K562 (cell line): Measurements from ENCODE around the gene NDOR1. TPM values are rescaled to one million over a fixed set of nuclear protein-coding genes. Genes with fewer than 3 reads are reported as not detected.

Experiments
- ATAC-seq: fragments of 200-7000 bp; cut with Tn5 transposase; 3 replicates; pipeline ENCODE4 v1.9.1; 2020; ENCODE audit warnings: moderate library complexity
- BruUV-seq: library from RNA; stranded (reverse); fragments of 400-500 nt; replicated peaks from 2 replicates; lab custom pipeline; 2021; lab: Mats Ljungman, UMichigan
- CTCF ChIA-PET: fragments of 300-600 bp; formaldehyde crosslinking; extraction: SDS; loops from one replicate; lab custom pipeline; 2021; ENCODE audit warnings: low intra/inter-chr PET ratio; lab: Yijun Ruan, JAX
- POLR2A ChIA-PET: fragments of 300-600, 350-650 bp; sonication (Branson Sonifier 250); formaldehyde crosslinking; extraction: SDS; loops from one replicate; lab custom pipeline; 2021; ENCODE audit warnings: antibody characterized with exemption, inconsistent platforms; lab: Yijun Ruan, JAX
- DNase-seq, 4 experiments: peaks; one replicate each; pipeline versions ENCODE4 v3.0.0 to v3.0.0-alpha.2; 2011 to 2018; ENCODE audit warnings: low spot score in 3 of 4, mixed read lengths in 3 of 4; ENCODE audit errors: extremely low read depth in 1 of 4
- FAIRE-seq: peaks from 2 replicates; lab custom pipeline; 2011; peaks lifted over from hg19 to GRCh38; lab: Jason Lieb, UNC
- H2AFZ ChIP-seq: 2 replicates; pipeline ENCODE4 v1.6.0; 2011; ENCODE audit warnings: low read depth, low read length, control low read depth, inconsistent platforms
- H3K27ac ChIP-seq: fragments of 200-600 bp; 3 replicates; pipeline ENCODE4 v1.8.0; 2011; ENCODE audit warnings: low read depth, mild to moderate bottlenecking, control low read depth, inconsistent platforms, low read length, moderate library complexity, mixed read lengths; ENCODE audit errors: extremely low read depth
- H3K27me3 ChIP-seq, 2 experiments: fragments of 300-600 bp in 1 of 2; 2 replicates in 1 of 2; 3 replicates in 1 of 2; pipeline versions ENCODE4 v1.6.0 to v1.8.0; 2011; ENCODE audit warnings: inconsistent platforms in 2 of 2, low read length in 2 of 2, mild to moderate bottlenecking in 1 of 2, mixed read lengths in 1 of 2, moderate library complexity in 1 of 2; ENCODE audit not compliant: control insufficient read depth in 2 of 2, insufficient read depth in 2 of 2
- H3K36me3 ChIP-seq: fragments of 300-600 bp; 3 replicates; pipeline ENCODE4 v1.8.0; 2011; ENCODE audit warnings: mild to moderate bottlenecking, low read length, inconsistent platforms; ENCODE audit not compliant: control insufficient read depth, insufficient read depth
- H3K4me1 ChIP-seq, 2 experiments: fragments of 200-600 bp in 1 of 2; replicated peaks in 1 of 2; 2 replicates in 1 of 2; 3 replicates in 1 of 2; pipeline versions ENCODE4 v1.5.1 to v1.8.0; 2011; ENCODE audit warnings: inconsistent platforms in 2 of 2, low read length in 2 of 2, mild to moderate bottlenecking in 1 of 2, mixed read lengths in 1 of 2, moderate library complexity in 1 of 2; ENCODE audit not compliant: control insufficient read depth in 2 of 2, insufficient read depth in 2 of 2
- H3K4me2 ChIP-seq: 2 replicates; pipeline ENCODE4 v1.6.1; 2011; ENCODE audit warnings: low read length, control low read depth, inconsistent platforms, mixed read lengths; ENCODE audit not compliant: insufficient read depth
- H3K4me3 ChIP-seq: fragments of 200-600 bp; sonication (generic), shearing (Covaris generic); 2 replicates; pipeline ENCODE4 v1.5.1; 2016; ENCODE audit warnings: control low read depth, inconsistent platforms
- H3K79me2 ChIP-seq: fragments of 200-600 bp; 3 replicates; pipeline ENCODE4 v1.8.0; 2011; ENCODE audit warnings: low read length, inconsistent platforms; ENCODE audit not compliant: control insufficient read depth, insufficient read depth
- H3K9ac ChIP-seq, 2 experiments: 2 replicates each; pipeline versions ENCODE4 v1.6.0 to v1.6.1; 2011; ENCODE audit warnings: low read depth in 2 of 2, low read length in 2 of 2, control low read depth in 1 of 2, inconsistent platforms in 1 of 2, mild to moderate bottlenecking in 1 of 2, mixed read lengths in 1 of 2; ENCODE audit not compliant: insufficient read depth in 1 of 2
- H3K9me1 ChIP-seq: one replicate; pipeline ENCODE4 v1.6.0; 2011; ENCODE audit warnings: inconsistent platforms, mild to moderate bottlenecking, low read length, moderate library complexity; ENCODE audit not compliant: control insufficient read depth, insufficient read depth
- H3K9me3 ChIP-seq: replicated peaks from 2 replicates; pipeline ENCODE4 v1.5.1; 2011; ENCODE audit warnings: low read depth, low read length, inconsistent platforms; ENCODE audit not compliant: control insufficient read depth, insufficient read depth
- H4K20me1 ChIP-seq: replicated peaks from 2 replicates; pipeline ENCODE4 v1.6.1; 2011; ENCODE audit warnings: low read length, inconsistent platforms, mixed read lengths; ENCODE audit not compliant: control insufficient read depth, insufficient read depth
- CBX5 ChIP-seq: IDR thresholded peaks from 2 replicates; pipeline ENCODE4 v1.6.1; 2014; ENCODE audit warnings: low read depth, borderline replicate concordance
- PKNOX1 ChIP-seq: fragments of 450-650 bp; IDR thresholded peaks from 2 replicates; pipeline ENCODE4 v1.6.1; 2016
- POLR2G ChIP-seq: fragments of 200-400 bp; formaldehyde crosslinking; IDR thresholded peaks from 2 replicates; pipeline ENCODE4 v1.6.1; 2017; ENCODE audit warnings: low read depth, mild to moderate bottlenecking, antibody characterized with exemption, low read length, moderate library complexity
- RBFOX2 ChIP-seq: fragments of 200-400 bp; formaldehyde crosslinking; IDR thresholded peaks from 2 replicates; pipeline ENCODE4 v1.6.1; 2017; ENCODE audit warnings: low read depth, mild to moderate bottlenecking, low read length, moderate library complexity
- XRCC5 ChIP-seq: fragments of 200-400 bp; formaldehyde crosslinking; IDR thresholded peaks from 2 replicates; pipeline ENCODE4 v1.6.1; 2017; ENCODE audit warnings: low read depth, mild to moderate bottlenecking, low read length
- ZBTB7A ChIP-seq: IDR thresholded peaks from 2 replicates; pipeline ENCODE4 v1.6.1; 2011; ENCODE audit warnings: low read depth, mild to moderate bottlenecking, low read length, moderate library complexity, borderline replicate concordance; ENCODE audit not compliant: control insufficient read depth
- WGBS: fragments of 100-300 bp; shearing (Covaris generic); methylation state at CpG from one replicate; pipeline ENCODE4 v1.1.6; 2016; ENCODE audit warnings: low coverage, mixed read lengths; ENCODE audit not compliant: insufficient coverage; ENCODE audit errors: missing lambda C conversion rate; 5-methylcytosine and 5-hydroxymethylcytosine counted together
- in situ Hi-C: fragments of 300-500 bp; cut with MboI; formaldehyde crosslinking; loops from 4 replicates; pipeline ENCODE4 v1.15.0; 2018; ENCODE audit warnings: inconsistent platforms, mixed read lengths
- intact Hi-C: fragments of 100-400 bp; cut with micrococcal nuclease; formaldehyde crosslinking; loops from 2 replicates; pipeline ENCODE4 v1.14.2; 2022
- polyA plus RNA-seq, 8 experiments: library from polyadenylated mRNA; depleted of rRNA in 4 of 8; stranded (reverse) in 5 of 8; unstranded in 3 of 8; fragments of >200 nt; fragmentation: Nextera tagmentation in 2 of 8; fragmentation: Illumina TruSeq in 1 of 8; extraction: Ambion mirVana in 2 of 8; extraction: Trizol in 1 of 8; gene quantifications; 2 replicates each; pipeline versions ENCODE4 v1.2.1 to v1.2.3, GENCODE V29; 2011 to 2014; ENCODE audit warnings: inconsistent platforms in 1 of 8, missing spikeins in 1 of 8
- total RNA-seq, 7 experiments: library from RNA; depleted of rRNA in 6 of 7; stranded (reverse); fragments of >200 nt in 6 of 7; fragmentation: Illumina TruSeq in 2 of 7; extraction: Trizol in 2 of 7; gene quantifications; 2 replicates each; pipeline versions ENCODE4 v1.2.1 to v1.2.3, GENCODE V29; 2011 to 2021; ENCODE audit warnings: low replicate concordance in 1 of 7

NDOR1 gene
- total and polyA plus RNA-seq, 9 of the 15 experiments (the other 6 are each of a cell fraction or from before 2014, with no cell fraction given) = 0.06 to 36.9 (median 6.9) TPM

DNA sequence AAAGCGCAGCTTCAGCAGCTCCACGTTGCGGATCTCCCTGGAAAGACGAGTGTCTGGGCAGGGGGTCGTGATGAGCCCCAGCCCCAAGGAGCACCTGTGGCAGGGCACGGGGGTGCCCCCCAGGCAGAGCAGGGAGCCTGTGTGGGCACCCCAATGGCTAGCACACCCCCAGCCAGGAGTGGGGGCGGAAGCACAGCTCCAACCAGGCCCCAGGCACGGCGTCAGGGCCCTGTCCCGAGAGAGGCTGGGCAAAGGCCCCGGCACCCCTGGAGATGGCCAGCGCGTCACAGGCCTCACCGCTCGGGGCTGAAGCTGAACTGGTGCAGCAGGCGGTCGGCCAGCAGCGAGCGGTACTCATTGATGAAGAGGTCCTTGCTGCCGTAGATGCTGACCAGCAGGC is 25.0 kb upstream of the NDOR1 start:
- POLR2A ChIA-PET = interaction anchor here (0.6 to 1.2 kb wide), 4 partner anchors 9 to 21 kb away, joined by 3 to 4 read pairs (median 3); no protein-coding TSS in a partner anchor
- no peak overlapping the region for H2AFZ ChIP-seq
- no peak overlapping the region for H3K4me3 ChIP-seq
- DNase-seq = no peak
- peaks cover 3 to 66% of the 10 kb centered on the region in 2 experiments; a peak in 3 of 5 replicates for H3K4me1 ChIP-seq
- H3K27ac ChIP-seq = no peak overlapping the region
- H3K9me3 ChIP-seq = no peaks in the 10 kb centered on the region
- TF ChIP-seq CBX5 = no peak
- TF ChIP-seq PKNOX1 = no peak
- peak; percentile 18 for TF ChIP-seq POLR2G
- H4K20me1 ChIP-seq = 0 out of 2 replicates have a peak, but pooled peaks cover 2% of the 10 kb centered on the region
- no peak for FAIRE-seq
- CTCF ChIA-PET = no interaction called here
- no peaks in the 10 kb centered on the region for H3K79me2 ChIP-seq
- BruUV-seq = no TSS peak
- in situ Hi-C loops (no loop called here), intact Hi-C loops (no loop called here)
- no peak overlapping the region; a peak in 1 of 4 replicates for H3K9ac ChIP-seq
- ATAC-seq = no peak
- 90% methylated on average over 15 of the region's 20 CpGs for WGBS
- no peak overlapping the region for H3K4me2 ChIP-seq
- no peaks in the 10 kb centered on the region for H3K27me3 ChIP-seq
- H3K36me3 ChIP-seq = peaks cover 67% of the 10 kb centered on the region; the same call in 1 of the 3 replicates
- H3K9me1 ChIP-seq = no peaks in the 10 kb centered on the region

DNA sequence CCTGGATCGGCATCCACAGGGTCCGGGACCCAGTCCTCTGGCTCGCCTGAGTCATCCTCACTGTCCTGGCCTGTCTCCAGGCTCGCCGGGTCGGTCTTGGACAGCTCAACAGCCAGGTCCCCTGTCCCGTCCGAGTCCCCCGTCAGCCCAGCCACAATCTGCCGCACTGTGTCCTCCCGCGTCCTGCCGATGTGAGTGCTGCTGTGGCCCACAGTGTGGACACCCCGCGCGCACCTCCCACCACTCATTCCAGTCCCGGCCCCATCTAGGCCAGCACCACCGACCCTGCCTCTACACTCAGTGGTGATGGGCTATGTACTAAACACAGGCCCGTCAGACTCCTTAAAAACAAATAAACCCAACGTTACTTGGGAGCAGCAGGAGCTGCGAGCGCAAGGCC is 23.8 kb upstream of the NDOR1 start:
- Histone ChIP-seq H3K27me3 (no peaks in the 10 kb centered on the region), H2AFZ (no peak overlapping the region), H3K4me3 (no peak overlapping the region), H3K9me1 (no peaks in the 10 kb centered on the region), H3K27ac (no peak overlapping the region), H3K9ac (peak overlapping the region in 1 of 2 experiments; percentile 13; a peak in 1 of 4 replicates), H3K9me3 (no peaks in the 10 kb centered on the region), H3K4me2 (no peak overlapping the region), H3K79me2 (peaks cover 7% of the 10 kb centered on the region), H3K4me1 (peaks cover 7 to 74% of the 10 kb centered on the region in 2 experiments; a peak in 4 of 5 replicates), H3K36me3 (peaks cover 79% of the 10 kb centered on the region; the same call in 2 of the 3 replicates), H4K20me1 (0 out of 2 replicates have a peak, but pooled peaks cover 4% of the 10 kb centered on the region)
- ATAC-seq = no peak
- intact Hi-C loops (no loop called here), in situ Hi-C loops (no loop called here)
- DNase-seq = no peak
- WGBS = 95% methylated on average over 22 of the region's 22 CpGs
- BruUV-seq = no TSS peak
- no peak for FAIRE-seq
- TF ChIP-seq XRCC5 (no peak), RBFOX2 (peak; percentile 42; the same call in 1 of the 2 replicates), ZBTB7A (no peak)
- CTCF ChIA-PET = no interaction called here
- POLR2A ChIA-PET = interaction anchor here (0.7 to 1.2 kb wide), 2 partner anchors 16 to 19 kb away, joined by 3 read pairs; no protein-coding TSS in a partner anchor
